Mammary epithelial cell (primary cell): Measurements from ENCODE around the gene WDR70.

Experiments
- CTCF ChIP-seq, 2 donors: IDR thresholded peaks in 1 of 2; conservative IDR thresholded peaks in 1 of 2; 2 replicates each; pipeline ENCODE4 v1.5.1; 2011 to 2012; ENCODE audit warnings: inconsistent platforms in 2 of 2, low read length in 2 of 2, mild to moderate bottlenecking in 2 of 2, control low read depth in 1 of 2, low read depth in 1 of 2; ENCODE audit not compliant: insufficient read depth in 1 of 2; ENCODE audit errors: extremely low read depth in 1 of 2
- EZH2 ChIP-seq: IDR thresholded peaks from 2 replicates; pipeline ENCODE4 v1.6.1; 2012; ENCODE audit warnings: low read length, inconsistent platforms, borderline replicate concordance

- no peak for TF ChIP-seq CTCF (conservative IDR thresholded peaks at IDR 0.05 in 1 of 2, IDR thresholded peaks at IDR 0.05 in 1 of 2; ENCODE audit: extremely low read depth in 1 of 2, insufficient read depth in 1 of 2, low read depth in 1 of 2, low read length in 2 of 2)
- TF ChIP-seq EZH2, result no peak
Measured at GRCh38 chr5:37715992-37716391, 336.9 kb downstream of the WDR70 start.
